ENCODE measurements around the gene WLS. TPM values are rescaled to one million over a fixed set of nuclear protein-coding genes. Genes with fewer than 3 reads are reported as not detected.

Gene WLS
- total RNA-seq, 1 experiment from 2014 or later, result 19.8 TPM

- DNase-seq, result no peak
Measured at GRCh38 chr1:68136187-68136586, 96.1 kb downstream of the WLS start.

GRCh38 chr1:68132426-68133130, 99.7 kb downstream of the WLS start:
- TF ChIP-seq CTCF (conservative IDR thresholded peaks at IDR 0.05), result no peak
- no peak for TF ChIP-seq EZH2 (IDR thresholded peaks at IDR 0.05; ENCODE audit: low read depth)
- Histone ChIP-seq H3K27me3 (ENCODE audit: insufficient read depth, low read depth) (no peaks in the 10 kb centered on the region), H3K4me2 (no peak overlapping the region), H3K79me2 (ENCODE audit: low read depth) (no peaks in the 10 kb centered on the region), H3K9me3 (ENCODE audit: insufficient read depth, low read depth) (0 out of 2 replicates have a peak, but pooled peaks cover 5% of the 10 kb centered on the region), H3K9me2 (ENCODE audit: insufficient read depth) (no peaks in the 10 kb centered on the region), H3K4me3 (no peak overlapping the region), H3K27ac (no peak overlapping the region), H4K20me1 (ENCODE audit: insufficient read depth) (no peaks in the 10 kb centered on the region), H3K36me3 (ENCODE audit: low read depth) (no peaks in the 10 kb centered on the region), H3K4me1 (replicated peaks; ENCODE audit: insufficient read depth) (0 out of 2 replicates have a peak, but pooled peaks cover 3% of the 10 kb centered on the region), H3F3A (ENCODE audit: insufficient read depth, low read depth) (no peaks in the 10 kb centered on the region), H2AFZ (no peak overlapping the region)
- intact Hi-C loops (cut with micrococcal nuclease; ENCODE audit: unreplicated experiment), result no loop called here
- POLR2A ChIA-PET (ENCODE audit: unreplicated experiment), result no interaction called here
- CTCF ChIA-PET, result no interaction called here
- BruUV-seq (replicated peaks), result no TSS peak
- DNase-seq, result no peak

More at GRCh38 chr1:68136187-68136586, 96.1 kb downstream of the WLS start:
- intact Hi-C loops (cut with micrococcal nuclease; ENCODE audit: unreplicated experiment), result no loop called here
- Histone ChIP-seq H2AFZ (no peak overlapping the region), H3K4me1 (replicated peaks; ENCODE audit: insufficient read depth) (0 out of 2 replicates have a peak, but pooled peaks cover 3% of the 10 kb centered on the region), H3K4me3 (no peak overlapping the region), H3F3A (ENCODE audit: insufficient read depth, low read depth) (no peaks in the 10 kb centered on the region), H3K79me2 (ENCODE audit: low read depth) (no peaks in the 10 kb centered on the region), H3K27ac (no peak overlapping the region), H3K9me2 (ENCODE audit: insufficient read depth) (no peaks in the 10 kb centered on the region; the same call in 1 of the 2 replicates), H3K9me3 (ENCODE audit: insufficient read depth, low read depth) (0 out of 2 replicates have a peak, but pooled peaks cover 5% of the 10 kb centered on the region), H3K27me3 (ENCODE audit: insufficient read depth, low read depth) (no peaks in the 10 kb centered on the region), H3K36me3 (ENCODE audit: low read depth) (no peaks in the 10 kb centered on the region), H3K4me2 (no peak overlapping the region), H4K20me1 (ENCODE audit: insufficient read depth) (no peaks in the 10 kb centered on the region)
- POLR2A ChIA-PET (ENCODE audit: unreplicated experiment), result no interaction called here
- TF ChIP-seq EZH2 (IDR thresholded peaks at IDR 0.05; ENCODE audit: low read depth) (no peak), CTCF (conservative IDR thresholded peaks at IDR 0.05) (no peak)
- BruUV-seq (replicated peaks), result no TSS peak
- CTCF ChIA-PET, result no interaction called here

- intact Hi-C loops (cut with micrococcal nuclease; ENCODE audit: unreplicated experiment), result no loop called here
- Histone ChIP-seq H3K27ac (no peak overlapping the region), H3K79me2 (ENCODE audit: low read depth) (no peaks in the 10 kb centered on the region), H3K9me2 (ENCODE audit: insufficient read depth) (no peaks in the 10 kb centered on the region), H3F3A (ENCODE audit: insufficient read depth, low read depth) (no peaks in the 10 kb centered on the region), H3K4me3 (no peak overlapping the region), H3K36me3 (ENCODE audit: low read depth) (no peaks in the 10 kb centered on the region), H3K27me3 (ENCODE audit: insufficient read depth, low read depth) (no peaks in the 10 kb centered on the region), H3K4me2 (no peak overlapping the region), H3K4me1 (replicated peaks; ENCODE audit: insufficient read depth) (0 out of 2 replicates have a peak, but pooled peaks cover under 1% of the 10 kb centered on the region), H2AFZ (no peak overlapping the region), H3K9me3 (ENCODE audit: insufficient read depth, low read depth) (0 out of 2 replicates have a peak, but pooled peaks cover 2% of the 10 kb centered on the region), H4K20me1 (ENCODE audit: insufficient read depth) (no peaks in the 10 kb centered on the region)
- POLR2A ChIA-PET (ENCODE audit: unreplicated experiment), result no interaction called here
- no peak for DNase-seq
- CTCF ChIA-PET, result no interaction called here
- BruUV-seq (replicated peaks), result no TSS peak
- TF ChIP-seq CTCF (conservative IDR thresholded peaks at IDR 0.05) (no peak), EZH2 (IDR thresholded peaks at IDR 0.05; ENCODE audit: low read depth) (no peak)
Measured at GRCh38 chr1:68131261-68131660, 101.1 kb downstream of the WLS start.
